22Rv1 (cell line): ENCODE results near the gene MGAT4B.

ENCODE experiments used
- ZFX ChIP-seq: fragments of 450-650 bp; IDR thresholded peaks from 2 replicates; pipeline ENCODE4 v1.6.1; 2017; ENCODE audit warnings: antibody characterized with exemption, borderline replicate concordance
- TF ChIP-seq, protein P1 (sequence below): fragments of 450-650 bp; IDR thresholded peaks from 2 replicates; pipeline ENCODE4 v1.5.1; 2017; ENCODE audit warnings: mild to moderate bottlenecking

- TF ChIP-seq, protein P1, sequence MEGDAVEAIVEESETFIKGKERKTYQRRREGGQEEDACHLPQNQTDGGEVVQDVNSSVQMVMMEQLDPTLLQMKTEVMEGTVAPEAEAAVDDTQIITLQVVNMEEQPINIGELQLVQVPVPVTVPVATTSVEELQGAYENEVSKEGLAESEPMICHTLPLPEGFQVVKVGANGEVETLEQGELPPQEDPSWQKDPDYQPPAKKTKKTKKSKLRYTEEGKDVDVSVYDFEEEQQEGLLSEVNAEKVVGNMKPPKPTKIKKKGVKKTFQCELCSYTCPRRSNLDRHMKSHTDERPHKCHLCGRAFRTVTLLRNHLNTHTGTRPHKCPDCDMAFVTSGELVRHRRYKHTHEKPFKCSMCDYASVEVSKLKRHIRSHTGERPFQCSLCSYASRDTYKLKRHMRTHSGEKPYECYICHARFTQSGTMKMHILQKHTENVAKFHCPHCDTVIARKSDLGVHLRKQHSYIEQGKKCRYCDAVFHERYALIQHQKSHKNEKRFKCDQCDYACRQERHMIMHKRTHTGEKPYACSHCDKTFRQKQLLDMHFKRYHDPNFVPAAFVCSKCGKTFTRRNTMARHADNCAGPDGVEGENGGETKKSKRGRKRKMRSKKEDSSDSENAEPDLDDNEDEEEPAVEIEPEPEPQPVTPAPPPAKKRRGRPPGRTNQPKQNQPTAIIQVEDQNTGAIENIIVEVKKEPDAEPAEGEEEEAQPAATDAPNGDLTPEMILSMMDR = no peak
- TF ChIP-seq ZFX = no peak
Measured at GRCh38 chr5:179818746-179819295, 12.2 kb upstream of the MGAT4B start.
